ENCODE data around the gene MAGEB10.

- TF ChIP-seq EP300 (IDR thresholded peaks at IDR 0.05) (no peak), CTCF (IDR thresholded peaks at IDR 0.05) (no peak), POLR2A (IDR thresholded peaks at IDR 0.05) (no peak)
These were observed at the start of gene MAGEB10 for GRCh38 chrX:27807690-27808089.

All from tibial nerve (tissue), 4 donors.